ENCODE data around the gene NHEJ1. TPM values are rescaled to one million over a fixed set of nuclear protein-coding genes. Genes with fewer than 3 reads are reported as not detected.

The NHEJ1 gene
- total RNA-seq, 1 experiment from 2014 or later, result 22.3 TPM

- Mint-ChIP-seq H3K27ac (no peak overlapping the region), H3K9me3 (no peaks in the 10 kb centered on the region), H3K27me3 (ENCODE audit: low read depth) (peaks cover 96% of the 10 kb centered on the region), H3K4me1 (peaks cover 30% of the 10 kb centered on the region), H3K36me3 (no peaks in the 10 kb centered on the region), H3K4me3 (no peak overlapping the region)
- DNase-seq (ENCODE audit: low spot score) (peak; percentile 30), ATAC-seq (no peak)
- CTCF ChIA-PET, result interaction anchor here (0.5 to 8.3 kb wide), 48 partner anchors 8 to 471 kb away, joined by 3 to 198 read pairs (median 5); partner anchors contain the start of genes CDK5R2, CFAP65, DNAJB2 and DNPEP
- TF ChIP-seq SP1 (CRISPR knock-in tag; conservative IDR thresholded peaks at IDR 0.05), result no peak
- no peak for TF ChIP-seq PREB (CRISPR knock-in tag; IDR thresholded peaks at IDR 0.05; ENCODE audit: borderline replicate concordance)
- no peak for TF ChIP-seq RORB (CRISPR knock-in tag; IDR thresholded peaks at IDR 0.05)
- no peak for TF ChIP-seq ARID4B (CRISPR knock-in tag; IDR thresholded peaks at IDR 0.05; ENCODE audit: borderline replicate concordance)
- no peak for TF ChIP-seq RELA (CRISPR knock-in tag; IDR thresholded peaks at IDR 0.05; ENCODE audit: borderline replicate concordance)
- no peak for TF ChIP-seq FOXP4 (CRISPR knock-in tag; IDR thresholded peaks at IDR 0.05)
- no peak for TF ChIP-seq CBFB (CRISPR knock-in tag; IDR thresholded peaks at IDR 0.05; ENCODE audit: low read depth)
- no peak for TF ChIP-seq SOX15 (CRISPR knock-in tag; IDR thresholded peaks at IDR 0.05)
- TF ChIP-seq HMGXB4 (CRISPR knock-in tag; IDR thresholded peaks at IDR 0.05), result no peak
- no peak for TF ChIP-seq NFYB (CRISPR knock-in tag; conservative IDR thresholded peaks at IDR 0.05; ENCODE audit: low read depth)
- no peak for TF ChIP-seq ATF2 (CRISPR knock-in tag; IDR thresholded peaks at IDR 0.05; ENCODE audit: borderline replicate concordance, low read depth)
- POLR2A ChIA-PET, result interaction anchor here (1.3 kb wide), 2 partner anchors 59 to 61 kb away, joined by 3 to 4 read pairs; no protein-coding TSS in a partner anchor
Measured at GRCh38 chr2:219058541-219059374, 101.9 kb downstream of the NHEJ1 start.
